ENCODE data around the gene SEMA4D.
A peak's percentile ranks its signal among the peaks of the same experiment; 100 is the strongest.
"Not testable (repeated sequence)": the region's sequence is repeated elsewhere in the genome, so short reads cannot be mapped to it uniquely, and the experiment has no call there.

The SEMA4D gene

DNA sequence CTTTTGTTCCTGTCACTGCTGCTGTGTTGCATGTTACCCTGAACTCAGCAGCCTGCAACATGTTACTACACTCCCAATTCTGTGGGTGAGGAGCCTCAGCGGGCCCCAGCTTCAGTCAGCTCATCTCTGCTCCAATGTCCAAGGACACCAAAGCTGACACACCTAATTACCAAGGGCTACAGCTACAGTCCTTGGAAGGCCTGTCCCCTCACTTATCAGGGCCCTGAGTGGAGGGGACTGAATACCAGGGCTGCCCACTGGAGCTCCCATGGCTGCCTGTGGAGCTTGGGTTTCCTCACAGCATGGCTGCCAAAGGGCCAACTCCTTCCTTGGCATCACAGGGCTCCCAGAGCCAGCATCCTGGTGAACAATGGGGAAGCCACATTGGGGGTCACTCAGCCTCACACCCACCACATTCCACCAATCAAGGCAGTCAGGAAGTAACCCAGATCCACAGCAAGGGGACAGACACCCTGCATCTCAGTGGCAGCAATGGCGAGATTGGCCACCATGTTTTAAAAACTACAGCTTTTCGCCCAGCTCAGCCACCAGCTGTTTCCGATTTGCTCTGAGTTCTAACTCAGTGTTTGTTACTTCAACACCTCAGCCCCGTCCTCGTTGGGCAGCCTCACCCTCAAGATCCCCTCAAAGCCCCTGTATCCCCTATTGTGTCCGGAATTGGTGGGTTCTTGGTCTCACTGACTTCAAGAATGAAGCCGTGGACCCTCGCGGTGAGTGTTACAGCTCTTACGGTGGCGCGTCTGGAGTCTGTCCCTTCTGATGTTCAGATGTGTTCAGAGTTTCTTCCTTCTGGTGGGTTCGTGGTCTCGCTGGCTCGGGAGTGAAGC lies 18.9 kb downstream of the SEMA4D start:
- FAIRE-seq = no peak
- no peak for TF ChIP-seq POLR2A (IDR thresholded peaks at IDR 0.05; ENCODE audit: low read depth, low read length)
- DNase-seq (ENCODE audit: insufficient read length, low spot score) = no peak

DNA sequence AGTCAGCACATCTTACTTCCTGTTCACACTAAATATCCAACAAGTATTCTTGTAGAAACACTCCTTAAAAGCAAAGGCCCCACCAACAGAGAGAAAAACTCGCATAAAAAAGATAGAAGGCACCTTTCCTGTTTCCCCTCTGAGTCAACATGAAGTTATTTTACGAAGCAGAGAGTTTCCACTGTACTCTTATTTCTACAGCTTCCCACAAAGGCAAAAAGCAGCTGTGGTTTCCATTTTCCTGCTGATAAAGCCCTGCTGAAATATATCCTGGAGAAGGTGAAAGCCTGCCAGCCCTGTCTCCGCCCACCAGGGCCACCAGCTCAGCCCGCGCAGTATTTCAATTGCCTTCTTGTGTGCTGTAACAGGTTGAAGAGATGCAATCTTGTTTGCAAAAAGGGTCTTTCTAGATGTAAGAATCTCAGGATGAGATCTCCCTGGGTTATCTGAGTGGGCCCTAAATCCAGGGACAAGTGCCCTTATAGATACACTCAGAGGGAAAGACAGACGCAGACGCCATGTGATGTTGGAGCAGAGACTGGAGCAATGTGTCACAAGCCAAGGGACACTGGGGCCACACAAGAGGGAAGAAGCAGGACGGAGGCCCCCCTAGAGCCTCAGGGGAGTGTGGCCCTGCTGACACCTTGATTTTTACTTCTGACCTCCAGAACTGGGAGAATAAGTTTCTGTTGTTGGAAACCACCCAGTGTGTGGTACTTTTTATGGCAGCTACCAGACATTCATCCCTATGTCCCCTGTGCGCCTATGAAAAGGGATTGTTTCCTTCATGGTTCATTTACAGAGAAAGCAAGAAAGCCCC lies 19.9 kb downstream of the SEMA4D start:
- TF ChIP-seq POLR2A (IDR thresholded peaks at IDR 0.05; ENCODE audit: low read depth, low read length) = no peak
- DNase-seq (ENCODE audit: insufficient read length, low spot score) = peak; percentile 92
- FAIRE-seq = no peak

GRCh38 chr9:89477384-89477783 lies 20.5 kb downstream of the SEMA4D start:
- TF ChIP-seq POLR2A (IDR thresholded peaks at IDR 0.05; ENCODE audit: low read depth, low read length) = no peak
- no peak for DNase-seq (ENCODE audit: insufficient read length, low spot score)
- no peak for FAIRE-seq

DNA sequence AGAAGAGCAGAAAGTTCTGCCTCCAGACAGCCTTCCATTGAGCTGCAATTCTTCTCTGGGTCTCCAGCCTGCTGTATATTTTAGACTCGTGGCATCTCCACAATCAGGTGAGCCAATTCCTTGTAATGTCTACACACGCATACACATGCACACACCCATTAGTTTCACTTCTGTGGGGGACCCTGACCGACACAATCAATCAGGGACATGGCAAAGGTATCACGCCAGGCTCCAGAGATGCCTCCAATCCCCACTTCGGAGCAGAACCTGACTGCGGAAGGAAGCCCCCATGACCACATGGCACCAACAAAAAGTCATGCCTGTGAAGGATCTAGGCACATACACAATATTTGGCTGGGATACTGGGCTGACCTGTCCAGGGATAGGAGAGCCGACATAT lies 21.4 kb downstream of the SEMA4D start:
- no peak for TF ChIP-seq POLR2A (IDR thresholded peaks at IDR 0.05; ENCODE audit: low read depth, low read length)
- FAIRE-seq (no peak), DNase-seq (ENCODE audit: insufficient read length, low spot score) (no peak)

- FAIRE-seq = no peak
- TF ChIP-seq POLR2A (IDR thresholded peaks at IDR 0.05; ENCODE audit: low read depth, low read length) = no peak
Measured at GRCh38 chr9:89475891-89476440, 21.9 kb downstream of the SEMA4D start.

GRCh38 chr9:89474939-89475338 lies 23.0 kb downstream of the SEMA4D start:
- FAIRE-seq (no peak), DNase-seq (ENCODE audit: insufficient read length, low spot score) (no peak)
- no peak for TF ChIP-seq POLR2A (IDR thresholded peaks at IDR 0.05; ENCODE audit: low read depth, low read length)

More at GRCh38 chr9:89475891-89476440, 21.9 kb downstream of the SEMA4D start:
- no peak for DNase-seq (ENCODE audit: insufficient read length, low spot score)

DNA sequence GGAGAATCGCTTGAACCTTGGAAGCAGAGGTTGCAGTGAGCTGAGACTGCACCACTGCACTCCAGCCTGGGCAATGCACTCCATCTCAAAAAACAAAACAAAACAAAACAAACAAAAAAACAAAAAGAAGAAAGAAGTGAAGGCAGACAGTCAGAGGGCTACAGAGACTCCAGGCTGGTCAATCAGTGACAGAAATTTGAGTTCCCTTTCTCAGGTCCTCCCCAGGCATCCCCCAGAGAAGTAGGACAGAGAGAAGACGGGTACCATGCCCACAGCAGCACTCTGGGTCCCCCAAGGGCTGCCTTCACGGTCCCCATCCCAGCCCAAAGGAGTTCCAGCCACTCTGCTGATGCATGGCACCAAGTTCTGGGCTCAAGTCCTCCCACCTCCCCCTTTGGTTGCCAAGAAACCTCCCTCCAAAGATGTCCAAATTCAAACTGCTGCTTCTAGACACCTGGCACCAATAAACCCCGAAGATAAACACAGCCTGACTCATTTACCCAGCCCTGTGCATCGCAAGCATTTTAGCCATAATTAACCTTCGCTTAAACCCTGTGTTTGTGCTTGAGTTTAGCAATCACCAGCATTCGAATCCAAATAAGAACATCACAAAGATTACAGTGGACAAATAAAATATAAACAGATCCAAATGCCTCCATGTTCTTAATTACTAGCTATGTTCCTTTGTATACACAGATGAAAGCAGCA lies 24.0 kb downstream of the SEMA4D start:
- no peak for FAIRE-seq
- DNase-seq (ENCODE audit: insufficient read length, low spot score) = no peak
- no peak for TF ChIP-seq POLR2A (IDR thresholded peaks at IDR 0.05; ENCODE audit: low read depth, low read length)

DNA sequence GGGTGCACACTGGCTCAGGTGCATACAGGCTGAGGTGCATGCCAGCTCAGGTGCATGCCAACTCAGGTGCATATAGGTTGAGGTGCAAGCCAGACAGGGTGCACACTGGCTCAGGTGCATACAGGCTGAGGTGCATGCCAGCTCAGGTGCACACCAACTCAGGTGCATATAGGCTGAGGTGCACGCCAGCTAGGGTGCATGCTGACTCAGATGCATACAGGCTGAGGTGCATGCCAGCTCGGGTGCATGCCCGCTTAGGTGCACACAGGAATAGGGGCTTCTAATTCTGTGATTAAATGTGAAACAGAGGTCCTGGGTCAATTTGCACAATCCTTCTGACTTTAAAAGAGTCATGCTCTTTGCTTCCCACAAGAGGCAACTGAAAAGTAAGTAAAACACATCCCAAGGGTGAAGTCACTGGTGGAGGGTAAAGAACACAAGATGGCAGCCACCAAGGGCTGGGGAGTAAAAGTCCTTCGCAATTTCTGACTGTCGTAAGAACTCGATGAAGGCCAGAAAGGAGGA lies 26.1 kb downstream of the SEMA4D start:
- not testable (repeated sequence) for FAIRE-seq; DNase-seq (ENCODE audit: insufficient read length, low spot score)

GRCh38 chr9:89471390-89471789 lies 26.5 kb downstream of the SEMA4D start:
- TF ChIP-seq POLR2A (IDR thresholded peaks at IDR 0.05; ENCODE audit: low read depth, low read length) = no peak
- FAIRE-seq (no peak), DNase-seq (ENCODE audit: insufficient read length, low spot score) (no peak)

DNA sequence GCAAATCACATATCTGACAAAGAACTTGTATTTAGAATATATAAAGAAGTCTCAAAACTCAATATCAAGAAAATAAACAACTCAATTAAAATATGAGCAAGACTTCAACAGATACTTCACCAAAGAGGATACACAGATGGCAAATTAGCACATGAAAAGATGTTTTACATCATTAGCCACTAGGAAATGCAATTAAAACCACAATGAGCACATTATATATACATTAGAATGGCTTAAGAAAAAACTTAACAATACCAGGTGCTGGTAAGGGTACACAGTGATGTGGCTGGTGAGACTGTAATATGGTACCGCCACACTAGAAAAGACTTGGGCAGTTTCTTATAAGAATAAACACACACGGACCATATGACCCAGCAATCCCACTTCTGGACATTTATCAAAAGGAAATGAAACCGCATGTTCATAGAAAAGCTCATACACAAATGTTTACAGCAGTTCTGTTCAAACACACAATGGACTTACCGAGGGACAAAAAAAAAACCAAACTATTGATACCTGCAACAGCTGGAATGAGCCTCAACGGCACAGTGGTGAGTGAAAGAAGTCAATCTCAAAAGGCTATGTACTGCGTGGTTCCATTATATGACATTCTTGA lies 27.6 kb downstream of the SEMA4D start:
- FAIRE-seq (no peak), DNase-seq (ENCODE audit: insufficient read length, low spot score) (no peak)
- TF ChIP-seq POLR2A (IDR thresholded peaks at IDR 0.05; ENCODE audit: low read depth, low read length) = no peak

DNA sequence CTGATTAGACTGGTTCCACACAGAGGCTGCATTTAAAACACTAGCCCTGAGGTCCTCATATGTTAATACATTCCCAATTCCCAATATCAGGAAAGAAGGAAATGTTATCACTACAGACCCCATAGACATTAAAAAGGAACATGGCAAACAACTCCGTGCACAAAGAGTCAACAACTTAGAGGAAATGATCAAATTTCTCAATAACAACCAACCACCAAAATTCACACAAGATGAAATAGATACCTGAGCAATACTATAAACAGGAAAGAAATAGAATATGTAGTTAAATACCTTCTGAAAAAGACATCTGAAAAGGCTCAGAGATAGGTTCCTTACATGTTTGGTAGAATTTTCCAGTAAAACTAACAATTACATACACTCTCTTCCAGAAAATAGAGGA lies 28.9 kb downstream of the SEMA4D start:
- TF ChIP-seq POLR2A (IDR thresholded peaks at IDR 0.05; ENCODE audit: low read depth, low read length) = no peak
- FAIRE-seq (no peak), DNase-seq (ENCODE audit: insufficient read length, low spot score) (no peak)

DNA sequence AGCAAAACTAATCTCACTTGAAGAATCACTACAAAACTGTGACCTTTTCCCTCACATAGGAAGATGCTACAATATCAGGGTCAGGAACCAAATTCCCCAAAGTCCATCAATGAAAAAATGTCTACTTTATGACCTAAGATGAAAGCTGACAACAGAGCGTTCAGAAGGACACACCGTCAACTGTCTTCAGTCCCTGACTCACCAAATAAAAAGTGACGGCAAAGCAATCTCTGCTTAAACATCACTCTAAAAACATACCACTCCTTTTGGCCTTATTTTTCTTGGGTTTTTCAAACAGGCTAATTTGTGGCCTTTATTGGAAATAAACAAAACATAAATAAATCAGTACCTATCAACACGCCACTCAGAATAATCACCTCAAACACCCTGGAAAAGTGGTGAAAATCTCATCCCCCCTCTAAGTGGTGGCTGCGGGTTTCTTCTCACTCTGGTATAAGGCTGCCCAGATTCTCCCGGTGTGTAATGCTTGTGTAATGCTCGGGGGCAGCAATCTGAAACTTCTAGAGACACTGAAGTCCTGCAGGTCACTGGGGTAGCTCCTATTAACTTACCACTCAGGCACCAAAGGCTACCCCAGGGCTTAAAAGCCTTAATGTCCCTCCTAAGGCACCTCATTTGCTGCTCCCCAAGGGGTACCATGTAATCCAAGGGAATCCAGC lies 29.5 kb downstream of the SEMA4D start:
- FAIRE-seq = no peak
- no peak for DNase-seq (ENCODE audit: insufficient read length, low spot score)
- TF ChIP-seq POLR2A (IDR thresholded peaks at IDR 0.05; ENCODE audit: low read depth, low read length) = no peak

GRCh38 chr9:89467278-89467625 lies 30.7 kb downstream of the SEMA4D start:
- no peak for DNase-seq (ENCODE audit: insufficient read length, low spot score)
- no peak for TF ChIP-seq POLR2A (IDR thresholded peaks at IDR 0.05; ENCODE audit: low read depth, low read length)

More at GRCh38 chr9:89467278-89467625, 30.7 kb downstream of the SEMA4D start:
- no peak for FAIRE-seq
